Mesendoderm (in vitro differentiated cells): ENCODE results near the gene LMF1.
"Not testable (repeated sequence)": the region's sequence is repeated elsewhere in the genome, so short reads cannot be mapped to it uniquely, and the experiment has no call there.

Source experiments
- DNase-seq: peaks from one replicate; pipeline ENCODE4 v3.0.0; 2013
- H2AK5ac ChIP-seq: 2 replicates; pipeline ENCODE4 v1.6.1; 2013; ENCODE audit warnings: low read length, inconsistent platforms
- H2BK120ac ChIP-seq: 2 replicates; pipeline ENCODE4 v1.6.1; 2013; ENCODE audit warnings: low read depth, mild to moderate bottlenecking, low read length, moderate library complexity, mixed read lengths
- H2BK15ac ChIP-seq: replicated peaks from 2 replicates; pipeline ENCODE4 v1.6.1; 2013; ENCODE audit warnings: low read depth, mild to moderate bottlenecking, moderate library complexity
- H2BK5ac ChIP-seq: 2 replicates; pipeline ENCODE4 v1.6.1; 2013; ENCODE audit warnings: low read length, inconsistent platforms
- H3K18ac ChIP-seq: 2 replicates; pipeline ENCODE4 v1.6.1; 2013; ENCODE audit warnings: mild to moderate bottlenecking, low read length, mixed read lengths
- H3K23ac ChIP-seq: one replicate; pipeline ENCODE4 v1.6.1; 2013; ENCODE audit warnings: low read length
- H3K27ac ChIP-seq: 2 replicates; pipeline ENCODE4 v1.5.1; 2013; ENCODE audit warnings: low read depth, mild to moderate bottlenecking, inconsistent platforms, low read length, moderate library complexity
- H3K27me3 ChIP-seq: 2 replicates; pipeline ENCODE4 v1.6.1; 2013; ENCODE audit warnings: low read length, control low read depth, mild to moderate bottlenecking, inconsistent platforms; ENCODE audit not compliant: insufficient read depth, poor library complexity
- H3K36me3 ChIP-seq: 2 replicates; pipeline ENCODE4 v1.6.1; 2013; ENCODE audit warnings: low read length, inconsistent platforms; ENCODE audit not compliant: control insufficient read depth, insufficient read depth
- H3K4ac ChIP-seq: one replicate; pipeline ENCODE4 v1.6.1; 2013; ENCODE audit warnings: low read depth, mild to moderate bottlenecking, low read length, moderate library complexity
- H3K4me1 ChIP-seq: 2 replicates; pipeline ENCODE4 v1.6.1; 2013; ENCODE audit warnings: low read depth, low read length, inconsistent platforms; ENCODE audit not compliant: control insufficient read depth
- H3K4me2 ChIP-seq: 2 replicates; pipeline ENCODE4 v1.6.1; 2013; ENCODE audit warnings: low read length
- H3K4me3 ChIP-seq: 2 replicates; pipeline ENCODE4 v1.5.1; 2013; ENCODE audit warnings: mild to moderate bottlenecking, low read length
- H3K56ac ChIP-seq: one replicate; pipeline ENCODE4 v1.6.1; 2013; ENCODE audit warnings: low read length
- H3K79me1 ChIP-seq: 2 replicates; pipeline ENCODE4 v1.6.1; 2013; ENCODE audit warnings: low read length, inconsistent platforms
- H3K79me2 ChIP-seq: 2 replicates; pipeline ENCODE4 v1.6.1; 2013; ENCODE audit warnings: mild to moderate bottlenecking, low read length; ENCODE audit not compliant: control insufficient read depth, insufficient read depth
- H3K9ac ChIP-seq: 2 replicates; pipeline ENCODE4 v1.6.1; 2013; ENCODE audit warnings: low read length, inconsistent platforms
- H4K5ac ChIP-seq: one replicate; pipeline ENCODE4 v1.6.1; 2013; ENCODE audit warnings: low read length
- H4K8ac ChIP-seq: one replicate; pipeline ENCODE4 v1.6.1; 2013; ENCODE audit warnings: low read depth, mild to moderate bottlenecking, control low read depth, low read length, moderate library complexity
- WGBS: extraction: QIAGEN DNeasy Blood & Tissue Kit; methylation state at CpG from one replicate; pipeline ENCODE4 v1.1.7; 2013; ENCODE audit warnings: low lambda C conversion rate, missing lambda C conversion rate; ENCODE audit not compliant: insufficient coverage; ENCODE audit errors: extremely low coverage; 5-methylcytosine and 5-hydroxymethylcytosine counted together

LMF1 gene

GRCh38 chr16:822174-822908 lies 148.4 kb downstream of the LMF1 start:
- Histone ChIP-seq H3K4me1 (no peaks in the 10 kb centered on the region), H2BK15ac (no peak overlapping the region), H3K23ac (no peak overlapping the region), H3K4ac (no peak overlapping the region), H3K9ac (no peak overlapping the region), H3K27me3 (no peaks in the 10 kb centered on the region), H3K79me1 (no peaks in the 10 kb centered on the region), H3K56ac (no peak overlapping the region), H2BK5ac (no peak overlapping the region), H4K8ac (no peak overlapping the region), H3K79me2 (no peaks in the 10 kb centered on the region), H2AK5ac (no peak overlapping the region), H3K36me3 (no peaks in the 10 kb centered on the region), H3K4me3 (no peak overlapping the region), H2BK120ac (no peak overlapping the region), H3K27ac (no peak overlapping the region), H4K5ac (no peak overlapping the region), H3K18ac (no peak overlapping the region), H3K4me2 (no peak overlapping the region)
- DNase-seq: no peak
- WGBS: no CpG with 5 or more reads among the region's 21 CpGs

DNA sequence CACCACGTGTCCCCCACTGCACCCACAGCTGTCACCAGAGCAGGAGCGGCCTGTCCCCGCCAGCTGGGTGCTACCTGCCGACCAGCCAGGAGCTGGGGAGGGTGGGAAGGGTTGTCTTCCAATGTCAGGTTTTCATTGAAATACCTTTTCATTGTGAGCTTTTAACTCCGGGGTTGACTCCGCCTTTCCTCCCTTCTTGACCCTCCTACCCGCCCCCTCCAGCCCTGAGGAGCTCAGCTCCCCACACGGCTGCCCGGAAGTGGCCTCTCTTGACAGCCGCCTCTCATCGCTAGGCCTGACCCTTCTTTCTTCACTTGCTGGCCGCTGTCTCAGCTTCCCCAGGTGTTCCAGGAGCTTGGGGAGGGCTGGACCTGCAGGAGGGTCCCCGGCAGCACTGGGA lies 149.0 kb downstream of the LMF1 start:
- Histone ChIP-seq H3K23ac (no peak overlapping the region), H3K9ac (no peak overlapping the region), H2AK5ac (no peak overlapping the region), H3K79me2 (no peaks in the 10 kb centered on the region), H3K27ac (no peak overlapping the region), H3K79me1 (no peaks in the 10 kb centered on the region), H3K27me3 (no peaks in the 10 kb centered on the region), H4K8ac (no peak overlapping the region), H3K4me1 (no peaks in the 10 kb centered on the region), H3K18ac (no peak overlapping the region), H3K4me3 (no peak overlapping the region), H2BK15ac (no peak overlapping the region), H3K36me3 (no peaks in the 10 kb centered on the region), H3K4me2 (no peak overlapping the region), H3K4ac (no peak overlapping the region), H2BK120ac (no peak overlapping the region), H4K5ac (no peak overlapping the region), H2BK5ac (no peak overlapping the region), H3K56ac (no peak overlapping the region)
- DNase-seq: no peak
- no CpG with 5 or more reads among the region's 13 CpGs for WGBS

GRCh38 chr16:820748-821147 lies 150.0 kb downstream of the LMF1 start:
- Histone ChIP-seq H4K8ac (no peak overlapping the region), H3K18ac (no peak overlapping the region), H3K27me3 (no peaks in the 10 kb centered on the region), H3K4me3 (no peak overlapping the region), H2AK5ac (no peak overlapping the region), H4K5ac (no peak overlapping the region), H2BK15ac (no peak overlapping the region), H3K4me2 (no peak overlapping the region), H3K56ac (no peak overlapping the region), H3K79me2 (no peaks in the 10 kb centered on the region), H3K79me1 (no peaks in the 10 kb centered on the region), H3K27ac (no peak overlapping the region), H3K4ac (no peak overlapping the region), H3K4me1 (no peaks in the 10 kb centered on the region), H2BK5ac (no peak overlapping the region), H3K36me3 (no peaks in the 10 kb centered on the region), H2BK120ac (no peak overlapping the region), H3K9ac (no peak overlapping the region), H3K23ac (no peak overlapping the region)
- no peak for DNase-seq
- no CpG with 5 or more reads among the region's 12 CpGs for WGBS

GRCh38 chr16:820044-820408 lies 150.8 kb downstream of the LMF1 start:
- H3K79me2 ChIP-seq, H3K9ac ChIP-seq, H3K27ac ChIP-seq: not testable (repeated sequence)

GRCh38 chr16:819336-820043 lies 151.3 kb downstream of the LMF1 start:
- no peak overlapping the region for H4K8ac ChIP-seq
- no peak overlapping the region for H2AK5ac ChIP-seq
- H3K23ac ChIP-seq: no peak overlapping the region
- no peak overlapping the region for H2BK5ac ChIP-seq
- no peak overlapping the region for H3K18ac ChIP-seq
- no peaks in the 10 kb centered on the region for H3K79me1 ChIP-seq
- H3K79me2 ChIP-seq: no peaks in the 10 kb centered on the region
- no peak overlapping the region for H3K56ac ChIP-seq
- DNase-seq: no peak
- no peak overlapping the region for H2BK15ac ChIP-seq
- no peak overlapping the region for H3K9ac ChIP-seq
- H3K27ac ChIP-seq: no peak overlapping the region
- H3K4ac ChIP-seq: no peak overlapping the region
- no peaks in the 10 kb centered on the region for H3K4me1 ChIP-seq
- H2BK120ac ChIP-seq: no peak overlapping the region
- no peaks in the 10 kb centered on the region for H3K36me3 ChIP-seq
- H3K27me3 ChIP-seq: no peaks in the 10 kb centered on the region
- WGBS: no CpG with 5 or more reads among the region's 23 CpGs
- no peak overlapping the region for H3K4me2 ChIP-seq
- H3K4me3 ChIP-seq: no peak overlapping the region
- H4K5ac ChIP-seq: no peak overlapping the region

More at GRCh38 chr16:820044-820408, 150.8 kb downstream of the LMF1 start:
- DNase-seq, H2AK5ac ChIP-seq, H2BK5ac ChIP-seq, H4K5ac ChIP-seq, H3K56ac ChIP-seq, H3K18ac ChIP-seq, H3K4ac ChIP-seq, H3K4me3 ChIP-seq, H4K8ac ChIP-seq, H2BK120ac ChIP-seq, H3K23ac ChIP-seq, H3K4me1 ChIP-seq, H2BK15ac ChIP-seq, H3K27me3 ChIP-seq, H3K36me3 ChIP-seq, H3K4me2 ChIP-seq, H3K79me1 ChIP-seq: not testable (repeated sequence)
- no CpG with 5 or more reads among the region's 10 CpGs for WGBS
